Dendritic cell treated with granulocyte-macrophage colony-stimulating factor and Interleukin-4, amounts not matched to agents 40 ng/mL and 50 ng/mL, for 4 days (primary cell): Measurements from ENCODE around the gene LITAF.
"Not testable (repeated sequence)": the region's sequence is repeated elsewhere in the genome, so short reads cannot be mapped to it uniquely, and the experiment has no call there.

Experiments used
- H3K27ac Mint-ChIP-seq: one replicate; pipeline ENCODE4 v1.8.0; 2022; ENCODE audit warnings: mild to moderate bottlenecking, mixed read lengths
- H3K27me3 Mint-ChIP-seq: one replicate; pipeline ENCODE4 v1.8.0; 2022; ENCODE audit warnings: mild to moderate bottlenecking, mixed read lengths
- H3K36me3 Mint-ChIP-seq: one replicate; pipeline ENCODE4 v1.8.0; 2022; ENCODE audit warnings: low read depth, mixed read lengths
- H3K4me1 Mint-ChIP-seq: one replicate; pipeline ENCODE4 v1.8.0; 2022; ENCODE audit warnings: low read depth, mixed read lengths
- H3K4me3 Mint-ChIP-seq: one replicate; pipeline ENCODE4 v1.8.0; 2022; ENCODE audit warnings: mild to moderate bottlenecking, moderate library complexity, mixed read lengths
- H3K9me3 Mint-ChIP-seq: one replicate; pipeline ENCODE4 v1.8.0; 2022; ENCODE audit warnings: mixed read lengths
- intact Hi-C: fragments of 100-400 bp; cut with micrococcal nuclease; formaldehyde crosslinking; loops from one replicate; pipeline ENCODE4 v1.15.0; 2022

The LITAF gene

GRCh38 chr16:11533588-11533987 is 53.1 kb downstream of the LITAF start:
- Mint-ChIP-seq H3K27me3 (peaks cover 8% of the 10 kb centered on the region), H3K36me3 (no peaks in the 10 kb centered on the region), H3K4me3 (no peak overlapping the region), H3K27ac (no peak overlapping the region), H3K9me3 (no peaks in the 10 kb centered on the region), H3K4me1 (peaks cover 9% of the 10 kb centered on the region)
- intact Hi-C loops = loop anchor here (5.0 kb wide), 1 partner anchor 49 kb away; no protein-coding TSS in a partner anchor

- H3K4me1 Mint-ChIP-seq = peaks cover 15% of the 10 kb centered on the region
- peaks cover 32% of the 10 kb centered on the region for H3K27me3 Mint-ChIP-seq
- no peaks in the 10 kb centered on the region for H3K9me3 Mint-ChIP-seq
- intact Hi-C loops = loop anchor here (5.0 kb wide), 1 partner anchor 52 kb away; no protein-coding TSS in a partner anchor
- no peak overlapping the region for H3K27ac Mint-ChIP-seq
- H3K36me3 Mint-ChIP-seq = no peaks in the 10 kb centered on the region
- no peak overlapping the region for H3K4me3 Mint-ChIP-seq
These were observed 56.4 kb downstream of the LITAF start for GRCh38 chr16:11530171-11530940.

GRCh38 chr16:11529285-11529684 is 57.4 kb downstream of the LITAF start:
- intact Hi-C loops = no loop called here
- no peaks in the 10 kb centered on the region for H3K36me3 Mint-ChIP-seq
- H3K9me3 Mint-ChIP-seq = no peaks in the 10 kb centered on the region
- H3K27me3 Mint-ChIP-seq = peaks cover 41% of the 10 kb centered on the region
- no peak overlapping the region for H3K4me3 Mint-ChIP-seq
- H3K27ac Mint-ChIP-seq = no peak overlapping the region
- peaks cover 15% of the 10 kb centered on the region for H3K4me1 Mint-ChIP-seq

- Mint-ChIP-seq H3K4me3 (no peak overlapping the region), H3K27ac (no peak overlapping the region), H3K4me1 (peaks cover 15% of the 10 kb centered on the region), H3K27me3 (peaks cover 44% of the 10 kb centered on the region), H3K36me3 (no peaks in the 10 kb centered on the region), H3K9me3 (no peaks in the 10 kb centered on the region)
- intact Hi-C loops = no loop called here
These were observed 58.7 kb downstream of the LITAF start for GRCh38 chr16:11528053-11528452.

GRCh38 chr16:11526655-11527350 is 59.9 kb downstream of the LITAF start:
- H3K27ac Mint-ChIP-seq = no peak overlapping the region
- no peaks in the 10 kb centered on the region for H3K36me3 Mint-ChIP-seq
- H3K4me1 Mint-ChIP-seq = peaks cover 16% of the 10 kb centered on the region
- no peak overlapping the region for H3K4me3 Mint-ChIP-seq
- intact Hi-C loops = no loop called here
- peaks cover 44% of the 10 kb centered on the region for H3K27me3 Mint-ChIP-seq
- H3K9me3 Mint-ChIP-seq = no peaks in the 10 kb centered on the region

- Mint-ChIP-seq H3K4me3 (no peak overlapping the region), H3K27ac (no peak overlapping the region), H3K27me3 (peaks cover 38% of the 10 kb centered on the region), H3K4me1 (peaks cover 18% of the 10 kb centered on the region), H3K36me3 (no peaks in the 10 kb centered on the region), H3K9me3 (no peaks in the 10 kb centered on the region)
- intact Hi-C loops = no loop called here
These were observed 62.5 kb downstream of the LITAF start for GRCh38 chr16:11524098-11524760.

GRCh38 chr16:11521055-11521454 is 65.7 kb downstream of the LITAF start:
- Mint-ChIP-seq H3K27ac (no peak overlapping the region), H3K9me3 (no peaks in the 10 kb centered on the region)

GRCh38 chr16:11520442-11520841 is 66.3 kb downstream of the LITAF start:
- intact Hi-C loops = no loop called here
- no peak overlapping the region for H3K27ac Mint-ChIP-seq
- H3K27me3 Mint-ChIP-seq = peaks cover 27% of the 10 kb centered on the region
- H3K4me1 Mint-ChIP-seq = peaks cover 11% of the 10 kb centered on the region
- H3K4me3 Mint-ChIP-seq = no peak overlapping the region
- H3K36me3 Mint-ChIP-seq = no peaks in the 10 kb centered on the region
- H3K9me3 Mint-ChIP-seq = no peaks in the 10 kb centered on the region

More at GRCh38 chr16:11521055-11521454, 65.7 kb downstream of the LITAF start:
- Mint-ChIP-seq H3K4me3 (no peak overlapping the region), H3K4me1 (peaks cover 11% of the 10 kb centered on the region), H3K36me3 (no peaks in the 10 kb centered on the region), H3K27me3 (peaks cover 29% of the 10 kb centered on the region)
- intact Hi-C loops = no loop called here

- H3K27ac Mint-ChIP-seq = no peak overlapping the region
- no peaks in the 10 kb centered on the region for H3K36me3 Mint-ChIP-seq
- H3K27me3 Mint-ChIP-seq = peaks cover 15% of the 10 kb centered on the region
- H3K9me3 Mint-ChIP-seq = no peaks in the 10 kb centered on the region
- intact Hi-C loops = no loop called here
- H3K4me1 Mint-ChIP-seq = peaks cover 11% of the 10 kb centered on the region
- H3K4me3 Mint-ChIP-seq = no peak overlapping the region
These were observed 68.8 kb downstream of the LITAF start for GRCh38 chr16:11517961-11518360.

GRCh38 chr16:11515540-11516430 is 70.9 kb downstream of the LITAF start:
- H3K4me1 Mint-ChIP-seq = no peaks in the 10 kb centered on the region
- H3K4me3 Mint-ChIP-seq = no peak overlapping the region
- H3K27ac Mint-ChIP-seq = no peak overlapping the region
- no peaks in the 10 kb centered on the region for H3K9me3 Mint-ChIP-seq
- peaks cover 17% of the 10 kb centered on the region for H3K27me3 Mint-ChIP-seq
- intact Hi-C loops = no loop called here
- H3K36me3 Mint-ChIP-seq = no peaks in the 10 kb centered on the region

GRCh38 chr16:11514283-11514682 is 72.4 kb downstream of the LITAF start:
- H3K36me3 Mint-ChIP-seq = no peaks in the 10 kb centered on the region

GRCh38 chr16:11513366-11513765 is 73.4 kb downstream of the LITAF start:
- H3K4me3 Mint-ChIP-seq, intact Hi-C loops, H3K27ac Mint-ChIP-seq, H3K36me3 Mint-ChIP-seq, H3K4me1 Mint-ChIP-seq, H3K9me3 Mint-ChIP-seq: not testable (repeated sequence)
- H3K27me3 Mint-ChIP-seq = peaks cover 17% of the 10 kb centered on the region

More at GRCh38 chr16:11514283-11514682, 72.4 kb downstream of the LITAF start:
- Mint-ChIP-seq H3K4me3 (no peak overlapping the region), H3K9me3 (no peaks in the 10 kb centered on the region), H3K27me3 (peaks cover 17% of the 10 kb centered on the region), H3K4me1 (no peaks in the 10 kb centered on the region), H3K27ac (no peak overlapping the region)
- intact Hi-C loops = no loop called here

- H3K27me3 Mint-ChIP-seq = peaks cover 13% of the 10 kb centered on the region
- no peaks in the 10 kb centered on the region for H3K36me3 Mint-ChIP-seq
- H3K27ac Mint-ChIP-seq = no peak overlapping the region
- H3K4me1 Mint-ChIP-seq = peaks cover 4% of the 10 kb centered on the region
- intact Hi-C loops = no loop called here
- H3K4me3 Mint-ChIP-seq = no peak overlapping the region
- H3K9me3 Mint-ChIP-seq = no peaks in the 10 kb centered on the region
These were observed 74.9 kb downstream of the LITAF start for GRCh38 chr16:11511801-11512200.
